HG03025 (cell line): ENCODE data around the gene GDPD5.

ENCODE experiments used
- ATAC-seq: cut with Tn5 transposase; IDR thresholded peaks from one replicate; pipeline ENCODE4 v1.9.1; 2021; ENCODE audit warnings: mild to moderate bottlenecking, moderate library complexity; ENCODE audit not compliant: unreplicated experiment, low FRiP score

The GDPD5 gene

GRCh38 chr11:75536786-75537641 is 11.3 kb upstream of the GDPD5 start:
- ATAC-seq, result peak; percentile 63

GRCh38 chr11:75535071-75535470 is 9.3 kb upstream of the GDPD5 start:
- no peak for ATAC-seq

DNA sequence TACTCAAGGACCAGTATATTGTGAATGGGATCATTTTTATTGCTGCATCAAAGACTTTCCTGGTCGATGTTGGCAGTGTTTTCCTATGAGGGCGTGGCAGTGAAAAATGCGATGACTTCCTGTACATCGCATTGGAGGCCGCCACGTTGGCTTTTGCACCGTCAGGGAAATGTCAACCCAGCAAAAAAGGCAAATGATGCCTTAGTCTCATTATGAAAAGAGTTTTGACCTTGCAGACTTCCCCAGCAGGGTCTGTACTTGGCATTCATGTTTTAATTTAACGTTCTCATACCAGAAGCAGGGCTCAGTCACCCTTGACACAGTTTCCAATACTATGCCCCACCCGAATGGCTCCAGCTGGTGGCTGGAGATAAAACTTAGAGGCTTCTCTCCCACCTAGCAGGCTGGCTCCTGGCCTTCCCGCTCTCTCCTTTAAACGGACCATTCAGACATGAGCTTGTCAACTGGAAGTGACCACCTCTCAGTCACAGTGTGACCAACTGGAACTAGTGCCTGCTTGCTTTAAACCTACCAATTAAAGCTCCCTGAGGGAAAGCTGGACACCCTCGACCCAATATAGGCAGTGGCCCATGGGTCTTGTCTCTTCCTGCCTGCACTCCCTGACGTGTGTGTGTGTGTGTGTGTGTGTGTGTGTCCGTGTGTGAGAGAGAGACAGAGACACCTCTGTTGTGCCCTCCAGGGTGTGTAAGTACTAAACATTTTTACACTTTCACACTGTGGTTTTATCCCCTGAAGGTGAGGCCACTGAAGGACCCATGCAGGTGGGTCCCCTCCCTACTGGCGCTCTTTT is 8.7 kb upstream of the GDPD5 start:
- ATAC-seq, result no peak

GRCh38 chr11:75533896-75534258 is 8.1 kb upstream of the GDPD5 start:
- no peak for ATAC-seq

DNA sequence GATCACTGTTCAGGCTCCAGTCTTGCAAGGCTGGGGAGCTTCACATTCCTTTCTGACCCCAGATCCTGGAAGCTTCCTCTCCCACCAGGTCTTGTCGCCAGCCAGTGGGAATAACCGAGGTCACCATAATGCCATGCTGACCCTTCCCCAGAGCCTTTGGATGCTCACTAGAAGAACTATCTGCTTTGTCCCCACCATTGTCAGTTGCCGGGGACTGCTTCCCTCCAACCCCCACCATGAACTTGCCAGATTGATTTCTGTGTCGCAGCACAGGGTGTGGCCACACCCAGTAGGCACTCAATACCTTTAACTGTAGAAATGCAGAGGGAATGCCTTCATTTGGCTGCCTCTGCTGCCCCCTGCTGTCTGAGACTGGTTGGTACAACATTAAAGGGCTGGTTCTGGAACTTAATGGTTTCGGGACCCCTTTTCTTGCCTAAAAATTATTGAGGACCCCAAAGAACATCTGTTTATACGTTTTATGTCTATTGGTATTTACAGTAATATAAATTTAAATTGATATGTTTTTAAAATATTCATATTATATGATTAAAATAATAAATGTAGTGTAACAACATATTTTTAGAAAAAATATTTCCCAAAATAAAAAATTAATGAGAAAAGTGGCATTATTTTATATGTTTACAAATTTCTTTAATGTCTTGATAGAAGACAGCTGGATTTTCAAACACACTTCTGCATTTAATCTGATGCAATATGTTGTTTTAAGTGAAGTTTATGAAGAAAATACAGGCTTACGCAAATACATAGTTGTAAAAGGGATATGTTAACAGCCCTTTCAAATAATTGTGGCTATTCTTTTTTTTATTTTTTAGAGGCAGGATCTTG is 6.7 kb upstream of the GDPD5 start:
- no peak for ATAC-seq

GRCh38 chr11:75531325-75531724 is 5.6 kb upstream of the GDPD5 start:
- no peak for ATAC-seq

GRCh38 chr11:75530577-75530976 is 4.8 kb upstream of the GDPD5 start:
- no peak for ATAC-seq

DNA sequence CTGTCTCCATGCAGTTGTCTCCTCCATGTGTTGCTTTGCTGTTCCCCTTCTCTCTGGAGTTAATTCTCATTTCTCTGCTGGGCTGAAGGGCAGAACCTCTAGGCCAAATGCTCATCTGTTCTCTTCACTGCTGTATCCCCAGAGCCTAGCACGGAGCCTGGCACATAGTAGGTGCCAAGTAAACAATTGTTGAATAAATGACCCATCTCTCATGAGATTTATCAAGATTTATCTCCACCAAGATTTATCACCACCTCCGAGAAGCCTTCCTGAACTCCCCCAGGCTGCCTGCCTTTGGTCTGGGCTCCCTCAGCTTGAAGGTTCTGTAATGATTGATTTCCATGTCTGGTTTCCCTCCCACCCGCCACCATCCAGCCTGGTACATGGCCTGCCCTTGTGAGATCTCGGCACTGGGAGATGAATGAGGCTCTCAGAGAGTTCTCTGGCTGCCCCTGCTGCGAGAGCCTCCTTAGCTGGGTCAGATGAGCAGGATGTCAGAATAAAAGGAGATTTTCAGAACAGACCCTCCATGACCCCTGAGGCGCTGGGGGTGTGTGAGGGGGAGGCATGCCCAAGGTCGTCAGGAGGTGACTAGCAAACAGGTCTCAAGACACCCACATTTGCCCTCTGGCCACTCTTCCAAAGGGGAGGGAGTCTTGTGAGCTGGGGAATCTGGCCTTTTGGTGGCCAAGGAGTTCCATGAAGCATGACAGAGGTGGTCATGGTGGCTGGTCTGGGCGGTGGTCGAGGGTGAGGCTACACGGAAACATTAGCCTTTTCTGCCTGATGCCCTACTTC is 2.4 kb upstream of the GDPD5 start:
- no peak for ATAC-seq

DNA sequence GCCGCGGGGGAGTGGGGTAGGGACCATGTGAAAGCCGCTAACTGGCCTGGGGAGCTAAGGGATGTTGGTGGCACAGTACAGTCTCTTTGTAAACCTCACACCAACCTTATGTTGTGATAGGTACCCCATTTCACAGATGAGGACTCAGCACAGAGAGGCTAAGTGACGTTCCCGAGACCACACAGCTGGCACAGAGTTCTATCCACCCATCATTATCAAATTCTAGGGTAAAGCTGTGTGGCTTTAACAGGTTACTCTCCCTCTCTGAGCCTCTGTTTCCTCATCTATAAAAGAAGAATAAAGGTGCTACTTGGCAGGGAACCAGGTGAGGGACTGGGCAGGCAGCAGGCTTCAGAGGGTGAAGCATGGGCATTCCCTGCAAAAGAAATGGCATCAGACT is 1.4 kb upstream of the GDPD5 start:
- ATAC-seq, result no peak

DNA sequence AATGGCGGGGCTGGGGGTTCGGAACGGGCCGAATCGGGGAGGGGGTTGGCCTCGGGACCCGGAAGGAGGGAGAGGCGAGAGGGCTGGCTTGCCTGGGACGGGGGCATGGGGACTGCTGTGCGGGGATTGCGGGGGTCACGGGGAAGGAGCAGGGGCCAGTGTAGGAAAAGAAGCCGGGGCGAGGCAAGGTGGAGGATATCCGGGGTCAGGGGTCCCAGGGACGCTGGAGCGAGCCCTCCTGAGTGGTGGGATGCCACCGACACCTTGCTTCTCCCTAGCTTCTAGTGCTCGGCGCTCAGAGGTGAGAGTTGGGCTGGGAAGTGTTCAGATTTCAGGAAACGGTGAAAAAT is 426 bp upstream of the GDPD5 start:
- ATAC-seq, result no peak

GRCh38 chr11:75524665-75525432 is 892 bp downstream of the GDPD5 start:
- ATAC-seq, result no peak

DNA sequence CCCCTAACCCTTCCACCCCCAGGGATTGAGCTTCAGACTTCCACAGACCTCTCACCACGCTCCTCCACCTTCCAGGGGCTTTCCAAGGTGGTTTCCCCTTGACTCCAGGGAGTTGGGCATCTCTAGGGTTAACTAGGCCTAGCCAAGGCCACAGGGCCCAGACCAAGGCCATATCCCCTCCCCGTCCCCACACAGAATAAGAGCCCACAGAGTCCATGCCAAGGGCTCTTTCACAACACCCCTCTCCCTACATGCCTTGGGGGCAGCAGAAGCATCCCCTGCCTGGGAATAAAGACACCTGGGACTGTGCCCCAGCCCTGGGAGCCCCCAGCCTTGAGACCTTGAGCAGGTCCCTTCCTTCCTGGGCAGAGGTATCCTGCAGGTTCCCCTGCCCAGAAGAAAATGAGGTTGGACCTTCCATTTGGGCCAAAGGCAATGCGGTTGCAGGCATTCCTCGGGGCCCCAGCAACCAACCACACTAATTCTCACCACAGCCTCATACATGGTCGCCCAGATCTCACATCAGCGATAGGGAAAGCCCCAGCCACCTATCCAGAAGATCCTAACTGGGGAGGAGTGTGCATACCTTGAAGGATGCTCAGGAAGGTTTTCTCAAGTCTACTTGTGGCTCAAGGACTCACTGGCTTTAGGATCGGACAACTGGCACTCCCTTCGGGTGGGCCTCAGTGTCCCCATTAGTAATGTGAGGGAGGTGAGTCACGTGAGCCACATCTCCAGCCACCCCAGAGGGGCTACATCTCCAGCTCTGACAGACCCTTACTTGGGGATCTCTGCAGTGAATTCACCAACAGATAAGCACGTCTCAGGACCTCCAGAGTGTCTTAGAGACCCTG is 1.7 kb downstream of the GDPD5 start:
- no peak for ATAC-seq

DNA sequence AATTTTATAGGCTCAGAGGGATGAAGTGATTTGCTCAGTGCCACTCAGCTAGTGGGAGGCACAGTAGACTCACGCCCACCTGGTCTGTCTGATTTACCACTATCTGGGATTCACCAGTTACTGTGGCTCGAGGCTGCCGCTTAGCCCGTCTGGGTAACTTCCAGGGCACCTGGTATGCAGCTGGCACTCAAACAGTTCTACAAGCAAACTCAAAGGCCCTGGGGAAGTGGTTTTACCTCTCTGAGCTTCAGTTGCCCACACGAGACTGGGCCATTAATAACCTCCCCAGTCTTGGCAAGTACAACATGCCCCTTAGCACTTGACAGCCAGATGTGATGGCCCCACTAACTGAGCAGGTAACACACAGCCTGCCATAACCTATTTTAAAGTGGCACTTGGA is 2.6 kb downstream of the GDPD5 start:
- no peak for ATAC-seq

GRCh38 chr11:75522286-75523044 is 3.3 kb downstream of the GDPD5 start:
- ATAC-seq, result no peak

GRCh38 chr11:75520688-75521087 is 5.1 kb downstream of the GDPD5 start:
- ATAC-seq, result no peak

DNA sequence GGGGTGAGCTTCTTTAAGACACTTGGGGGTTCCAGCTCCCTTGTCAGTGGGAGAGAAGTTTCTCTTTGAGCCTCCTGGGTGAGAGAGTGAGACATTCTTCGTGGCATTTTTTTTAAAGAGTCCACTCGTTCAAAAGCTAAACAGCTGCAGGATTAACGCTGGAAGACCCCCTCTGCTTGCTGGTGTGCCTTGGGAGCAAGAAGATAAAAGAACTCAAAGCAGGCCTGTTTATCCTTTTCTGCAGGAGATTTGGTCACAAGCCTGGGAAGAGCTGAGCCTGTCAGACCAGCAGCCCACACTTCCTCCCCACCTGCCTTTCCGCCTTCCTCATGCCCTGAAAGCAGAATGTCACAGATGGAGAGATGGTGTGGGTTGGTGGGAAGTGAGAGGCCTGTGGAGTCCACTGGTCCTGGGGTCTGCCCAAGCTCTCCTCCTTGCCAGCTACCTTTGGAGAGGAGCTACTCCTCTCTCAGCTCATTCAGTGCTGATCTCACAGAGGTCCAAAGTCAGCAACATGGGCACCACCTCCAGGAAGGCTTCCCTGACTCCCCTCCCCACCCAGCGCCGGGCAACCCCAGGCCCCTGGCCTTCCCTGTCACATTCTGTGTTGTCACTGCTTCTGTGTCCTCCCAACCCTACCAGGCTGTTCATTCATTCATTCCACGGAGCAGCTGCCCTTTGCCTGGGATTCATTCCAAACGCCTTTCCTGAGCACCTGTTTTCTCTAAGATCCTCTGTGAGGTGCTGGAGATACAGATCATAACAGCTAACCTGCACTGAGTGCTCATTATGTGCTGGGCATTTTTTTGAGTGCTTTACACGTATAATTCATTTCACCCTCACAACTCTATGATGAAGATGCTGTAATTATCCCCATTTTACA is 6.7 kb downstream of the GDPD5 start:
- no peak for ATAC-seq

- no peak for ATAC-seq
Observed at GRCh38 chr11:75518204-75518549, 7.6 kb downstream of the GDPD5 start.
